Measurements from ENCODE around the gene SIGLEC7. TPM values are rescaled to one million over a fixed set of nuclear protein-coding genes. Genes with fewer than 3 reads are reported as not detected.

SIGLEC7 gene
- polyA plus RNA-seq, 1 of the 3 experiments (the other 2 are of a cell fraction), result not detected

- Histone ChIP-seq H3K4me3 (ENCODE audit: low read depth in 2 of 2, low read length in 1 of 2) (no peak overlapping the region; a peak in 1 of 4 replicates), H3K9ac (no peak overlapping the region), H2AFZ (ENCODE audit: low read depth) (no peak overlapping the region), H3K4me2 (no peak overlapping the region), H4K20me1 (ENCODE audit: insufficient read depth) (peaks cover 10% of the 10 kb centered on the region; the same call in 1 of the 2 replicates), H3F3A (replicated peaks; ENCODE audit: insufficient read depth) (no peaks in the 10 kb centered on the region), H3K79me2 (ENCODE audit: insufficient read depth) (no peaks in the 10 kb centered on the region), H3K36me3 (replicated peaks in 1 of 2; ENCODE audit: control insufficient read depth in 1 of 2, insufficient read depth in 2 of 2, low read length in 1 of 2) (peaks cover 2 to 13% of the 10 kb centered on the region in 2 experiments), H3K27ac (ENCODE audit: low read depth in 2 of 2, low read length in 1 of 2) (no peak overlapping the region), H3K9me3 (no peaks in the 10 kb centered on the region), H3K9me2 (no peaks in the 10 kb centered on the region), H3K4me1 (ENCODE audit: control insufficient read depth in 1 of 2, insufficient read depth in 2 of 2, low read depth in 1 of 2, low read length in 1 of 2) (no peaks in the 10 kb centered on the region; a peak in 1 of 4 replicates), H3K27me3 (ENCODE audit: insufficient read depth) (no peaks in the 10 kb centered on the region)
- ChIA-PET CTCF (interaction anchor here (0.6 to 4.2 kb wide), 10 partner anchors 9 to 78 kb away, joined by 3 to 30 read pairs (median 4); no protein-coding TSS in a partner anchor), POLR2A (interaction anchor here (0.5 kb wide), 1 partner anchor 150 kb away, joined by 3 read pairs; no protein-coding TSS in a partner anchor)
- TF ChIP-seq RAD21 (IDR thresholded peaks at IDR 0.05; ENCODE audit: low read length) (peak; percentile 63), CTCF (IDR thresholded peaks at IDR 0.05) (peak; percentile 74), FOSL2 (IDR thresholded peaks at IDR 0.05; ENCODE audit: borderline replicate concordance, low read depth) (no peak)
- DNase-seq, result peak; percentile 89
- WGBS (ENCODE audit: low lambda C conversion rate), result 35% methylated on average over 15 of the region's 15 CpGs
These were observed 47.3 kb upstream of the SIGLEC7 start for GRCh38 chr19:51094696-51095279.

GRCh38 chr19:51096473-51097165, 45.5 kb upstream of the SIGLEC7 start:
- H2AFZ ChIP-seq (ENCODE audit: low read depth), result no peak overlapping the region
- peaks cover 7% of the 10 kb centered on the region; the same call in 1 of the 2 replicates for H3K79me2 ChIP-seq (ENCODE audit: insufficient read depth)
- H3K9me2 ChIP-seq, result no peaks in the 10 kb centered on the region
- ChIA-PET POLR2A (no interaction called here), CTCF (interaction anchor here (0.9 to 4.2 kb wide), 11 partner anchors 8 to 166 kb away, joined by 3 to 30 read pairs (median 3); partner anchors contain the start of genes CTU1 and KLK10)
- TF ChIP-seq CTCF (IDR thresholded peaks at IDR 0.05) (peak; percentile 31; the same call in 1 of the 2 replicates), RFX5 (IDR thresholded peaks at IDR 0.05; ENCODE audit: low read length) (no peak), NRF1 (IDR thresholded peaks at IDR 0.05; ENCODE audit: low read depth, low read length) (no peak), TAF1 (IDR thresholded peaks at IDR 0.05; ENCODE audit: borderline replicate concordance, low read depth, low read length) (no peak), USF1 (IDR thresholded peaks at IDR 0.05; ENCODE audit: borderline replicate concordance, low read depth) (no peak), TEAD4 (IDR thresholded peaks at IDR 0.05; ENCODE audit: borderline replicate concordance, insufficient read depth) (no peak), CHD2 (IDR thresholded peaks at IDR 0.05; ENCODE audit: low read length, partially characterized antibody) (no peak), ELF1 (IDR thresholded peaks at IDR 0.05) (no peak), JUND (IDR thresholded peaks at IDR 0.05) (no peak)
- H3K27me3 ChIP-seq (ENCODE audit: insufficient read depth), result no peaks in the 10 kb centered on the region
- DNase-seq, result no peak
- 90% methylated on average over 6 of the region's 6 CpGs for WGBS (ENCODE audit: low lambda C conversion rate)
- no peak overlapping the region for H3K4me2 ChIP-seq
- H3K27ac ChIP-seq (ENCODE audit: low read depth in 2 of 2, low read length in 1 of 2), result no peak overlapping the region
- no peaks in the 10 kb centered on the region for H3F3A ChIP-seq (replicated peaks; ENCODE audit: insufficient read depth)
- peaks cover 17% of the 10 kb centered on the region; the same call in 1 of the 2 replicates for H4K20me1 ChIP-seq (ENCODE audit: insufficient read depth)
- H3K4me3 ChIP-seq (ENCODE audit: low read depth in 2 of 2, low read length in 1 of 2), result no peak overlapping the region
- H3K36me3 ChIP-seq (replicated peaks in 1 of 2; ENCODE audit: control insufficient read depth in 1 of 2, insufficient read depth in 2 of 2, low read length in 1 of 2), result peaks cover 5 to 18% of the 10 kb centered on the region in 2 experiments
- H3K4me1 ChIP-seq (ENCODE audit: control insufficient read depth in 1 of 2, insufficient read depth in 2 of 2, low read depth in 1 of 2, low read length in 1 of 2), result no peaks in the 10 kb centered on the region; a peak in 1 of 4 replicates
- H3K9ac ChIP-seq, result no peak overlapping the region
- H3K9me3 ChIP-seq, result no peaks in the 10 kb centered on the region

All from SK-N-SH (cell line).